CD4-positive, alpha-beta memory T cell (primary cell): ENCODE results near the gene GPR161. TPM values are rescaled to one million over a fixed set of nuclear protein-coding genes. Genes with fewer than 3 reads are reported as not detected.

Experiments used
- CTCF ChIA-PET: fragments of 350-600 bp; sonication (Branson Sonifier 250); formaldehyde crosslinking; loops from one replicate; lab custom pipeline; 2021; ENCODE audit warnings: inconsistent platforms; ENCODE audit not compliant: partially characterized antibody; lab: Charles Lee
- POLR2A ChIA-PET: fragments of 350-600 bp; sonication (Branson Sonifier 250); formaldehyde crosslinking; loops from one replicate; lab custom pipeline; 2021; ENCODE audit not compliant: partially characterized antibody; lab: Charles Lee
- DNase-seq, 5 donors: peaks; one replicate each; pipeline versions ENCODE4 v3.0.0 to v3.0.0-alpha.2; 2020 to 2022; ENCODE audit warnings: mixed read lengths in 1 of 5
- H3K27ac ChIP-seq: one replicate; pipeline ENCODE4 v1.7.0; 2013; ENCODE audit warnings: low read depth, low read length
- H3K27me3 ChIP-seq: 2 replicates; pipeline ENCODE4 v1.7.0; 2013; ENCODE audit warnings: mild to moderate bottlenecking, low read length, moderate library complexity; ENCODE audit not compliant: insufficient read depth
- H3K36me3 ChIP-seq: 2 replicates; pipeline ENCODE4 v1.7.0; 2013; ENCODE audit warnings: mild to moderate bottlenecking, low read length, moderate library complexity; ENCODE audit not compliant: insufficient read depth
- H3K4me1 ChIP-seq: 2 replicates; pipeline ENCODE4 v1.7.0; 2013; ENCODE audit warnings: mild to moderate bottlenecking, low read length, moderate library complexity; ENCODE audit not compliant: insufficient read depth
- H3K4me3 ChIP-seq, 2 donors: one replicate each; pipeline ENCODE4 v1.7.0; 2013; ENCODE audit warnings: low read length in 2 of 2, mild to moderate bottlenecking in 1 of 2
- H3K9me3 ChIP-seq, 2 donors: one replicate each; pipeline ENCODE4 v1.7.0; 2013; ENCODE audit warnings: low read length in 2 of 2, control low read depth in 1 of 2; ENCODE audit not compliant: control insufficient read depth in 1 of 2
- H3K27ac Mint-ChIP-seq, 7 donors: one replicate each; pipeline ENCODE4 v1.8.0; 2020 to 2021; ENCODE audit warnings: mixed read lengths in 7 of 7, mild to moderate bottlenecking in 6 of 7, inconsistent platforms in 3 of 7, moderate library complexity in 3 of 7
- H3K27me3 Mint-ChIP-seq, 2 donors: one replicate each; pipeline ENCODE4 v1.8.0; 2020 to 2021; ENCODE audit warnings: mixed read lengths in 2 of 2
- H3K36me3 Mint-ChIP-seq, 2 donors: one replicate each; pipeline ENCODE4 v1.8.0; 2020 to 2021; ENCODE audit warnings: mixed read lengths in 2 of 2, inconsistent platforms in 1 of 2, mild to moderate bottlenecking in 1 of 2
- H3K4me1 Mint-ChIP-seq, 4 donors: one replicate each; pipeline ENCODE4 v1.8.0; 2020 to 2021; ENCODE audit warnings: mixed read lengths in 4 of 4, mild to moderate bottlenecking in 1 of 4
- H3K4me3 Mint-ChIP-seq, 8 donors: one replicate each; pipeline ENCODE4 v1.8.0; 2020 to 2021; ENCODE audit warnings: mixed read lengths in 8 of 8, mild to moderate bottlenecking in 7 of 8, moderate library complexity in 6 of 8, inconsistent platforms in 3 of 8
- H3K9me3 Mint-ChIP-seq, 8 donors: one replicate each; pipeline ENCODE4 v1.8.0; 2020 to 2021; ENCODE audit warnings: mixed read lengths in 8 of 8, mild to moderate bottlenecking in 5 of 8, inconsistent platforms in 3 of 8, moderate library complexity in 1 of 8
- intact Hi-C: fragments of 100-400 bp; cut with micrococcal nuclease; formaldehyde crosslinking; loops from one replicate; pipeline ENCODE4 v1.15.1; 2023
- polyA plus RNA-seq, 2 donors: library from polyadenylated mRNA; unstranded; fragments of 300-500 nt; fragmentation: Illumina TruSeq; gene quantifications; one replicate each; pipeline ENCODE4 v1.2.3, GENCODE V29; 2021
- total RNA-seq, 2 experiments: library from RNA; stranded (reverse); gene quantifications; one replicate each; pipeline ENCODE4 v1.2.3, GENCODE V29; 2021

Gene GPR161
- total and polyA plus RNA-seq, 4 experiments from 2014 or later: 0.09 to 0.12 (median 0.10) TPM; not detected in 1

DNA sequence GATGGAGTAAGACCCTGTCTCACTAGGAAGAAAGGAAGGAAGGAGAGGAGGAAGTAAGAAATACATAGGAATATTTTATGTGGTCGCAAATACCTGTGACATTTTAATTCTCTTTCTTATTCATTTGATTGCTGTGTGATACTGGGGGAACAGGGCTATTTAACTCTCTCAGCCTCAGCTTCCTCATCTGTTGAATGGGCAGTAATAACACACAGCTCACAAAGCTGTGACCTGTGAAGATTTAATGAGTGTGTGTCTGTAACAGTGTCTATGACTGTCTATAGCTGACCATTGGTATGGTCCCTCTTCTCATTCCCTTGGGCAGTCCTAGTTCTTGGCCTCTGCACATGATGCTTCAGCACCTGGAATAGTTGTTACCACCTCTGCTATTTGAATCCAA is 13.6 kb upstream of the GPR161 start:
- POLR2A ChIA-PET: no interaction called here
- Histone ChIP-seq H3K4me3 (no peak overlapping the region), H3K27ac (no peak overlapping the region), H3K36me3 (no peaks in the 10 kb centered on the region), H3K9me3 (no peaks in the 10 kb centered on the region), H3K27me3 (no peaks in the 10 kb centered on the region), H3K4me1 (no peaks in the 10 kb centered on the region)
- intact Hi-C loops: no loop called here
- peaks cover 0 to 2% (median 0%) of the 10 kb centered on the region in 8 donors for H3K9me3 Mint-ChIP-seq
- peaks cover 0 to 4% of the 10 kb centered on the region in 2 donors for H3K27me3 Mint-ChIP-seq
- H3K36me3 Mint-ChIP-seq: no peaks in the 10 kb centered on the region
- peaks cover 0 to 9% (median 4%) of the 10 kb centered on the region in 4 donors for H3K4me1 Mint-ChIP-seq
- no peak overlapping the region for H3K27ac Mint-ChIP-seq
- DNase-seq: no peak
- H3K4me3 Mint-ChIP-seq: no peak overlapping the region
- CTCF ChIA-PET: no interaction called here

DNA sequence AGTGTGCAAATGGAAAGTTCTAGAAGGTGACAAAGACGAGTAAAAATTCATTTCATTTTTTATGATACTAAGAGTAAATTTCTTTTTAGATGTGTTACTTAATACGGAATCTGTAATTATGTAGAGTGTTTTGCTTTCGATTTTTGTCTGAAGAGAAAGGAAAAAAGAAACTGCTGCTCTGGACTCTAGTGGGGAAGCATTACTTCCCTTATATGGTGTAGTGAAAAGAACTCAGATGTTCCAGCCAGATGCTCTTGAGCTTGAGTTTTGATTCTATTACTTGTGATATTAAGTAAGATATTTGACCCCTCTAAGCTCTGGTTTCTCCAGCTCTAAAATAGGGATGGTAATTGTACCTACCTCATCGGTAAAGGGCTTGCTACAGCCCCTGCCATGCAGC is 12.2 kb upstream of the GPR161 start:
- intact Hi-C loops: loop anchor here (5.0 kb wide), 1 partner anchor 67 kb away; no protein-coding TSS in a partner anchor
- Mint-ChIP-seq H3K4me1 (peaks cover 0 to 13% (median 4%) of the 10 kb centered on the region in 4 donors), H3K36me3 (no peaks in the 10 kb centered on the region), H3K27me3 (peaks cover 0 to 1% of the 10 kb centered on the region in 2 donors), H3K9me3 (no peaks in the 10 kb centered on the region), H3K27ac (peak overlapping the region in 2 of 7 donors; percentile 22 to 38), H3K4me3 (peak overlapping the region in 1 of 8 donors; percentile 5)
- Histone ChIP-seq H3K27ac (no peak overlapping the region), H3K36me3 (no peaks in the 10 kb centered on the region), H3K9me3 (no peaks in the 10 kb centered on the region), H3K4me3 (no peak overlapping the region), H3K4me1 (no peaks in the 10 kb centered on the region), H3K27me3 (no peaks in the 10 kb centered on the region)
- ChIA-PET CTCF (no interaction called here), POLR2A (no interaction called here)
- no peak for DNase-seq

DNA sequence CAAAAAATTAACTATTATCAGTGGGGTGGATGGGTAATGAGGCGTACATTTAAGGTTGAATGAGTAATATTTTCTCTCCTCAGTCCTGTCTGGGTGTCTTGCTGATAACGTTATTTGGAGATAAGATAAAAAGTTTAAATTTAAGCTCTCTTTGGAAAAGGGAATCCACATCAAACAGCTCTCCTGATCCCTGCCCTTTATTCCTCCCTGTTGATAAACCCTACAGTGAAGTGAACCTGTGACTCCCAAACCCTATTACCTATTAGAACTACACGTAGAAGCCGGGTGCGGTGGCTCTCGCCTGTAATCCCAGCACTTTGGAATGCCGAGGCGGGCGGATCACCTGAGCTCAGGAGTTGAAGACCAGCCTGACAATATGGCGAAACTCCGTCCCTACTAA is 9.9 kb upstream of the GPR161 start:
- Mint-ChIP-seq H3K4me1 (peaks cover 0 to 13% (median 4%) of the 10 kb centered on the region in 4 donors), H3K36me3 (no peaks in the 10 kb centered on the region), H3K9me3 (no peaks in the 10 kb centered on the region), H3K27ac (peak overlapping the region in 1 of 7 donors; percentile 44), H3K27me3 (no peaks in the 10 kb centered on the region), H3K4me3 (no peak overlapping the region)
- Histone ChIP-seq H3K27me3 (no peaks in the 10 kb centered on the region), H3K4me1 (no peaks in the 10 kb centered on the region), H3K36me3 (no peaks in the 10 kb centered on the region), H3K4me3 (no peak overlapping the region), H3K9me3 (no peaks in the 10 kb centered on the region), H3K27ac (no peak overlapping the region)
- ChIA-PET CTCF (interaction anchor here (1.3 to 1.7 kb wide), 4 partner anchors 8 to 70 kb away, joined by 3 to 6 read pairs (median 4); no protein-coding TSS in a partner anchor), POLR2A (no interaction called here)
- intact Hi-C loops: loop anchor here (5.0 kb wide), 1 partner anchor 64 kb away; no protein-coding TSS in a partner anchor
- DNase-seq: no peak

DNA sequence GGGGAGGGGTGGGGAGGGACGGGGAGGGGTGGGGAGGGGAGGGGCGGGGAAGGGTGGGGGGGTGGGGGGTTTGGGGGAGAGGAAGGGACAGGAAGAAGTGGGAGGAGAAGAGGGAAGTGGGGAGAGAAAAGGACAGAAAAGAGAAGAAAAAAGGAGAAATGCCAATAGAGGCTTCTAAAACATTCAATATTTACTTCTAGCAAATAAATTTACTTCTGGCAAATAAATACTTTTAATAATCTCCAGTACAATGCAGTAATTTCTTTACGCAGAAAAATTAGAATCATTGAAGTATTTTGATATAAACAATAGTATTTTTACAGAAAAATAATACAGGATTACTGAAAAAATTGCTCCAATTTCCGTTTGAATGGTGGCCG is 9.4 kb upstream of the GPR161 start:
- Mint-ChIP-seq H3K36me3 (no peaks in the 10 kb centered on the region), H3K27ac (no peak overlapping the region), H3K27me3 (no peaks in the 10 kb centered on the region), H3K4me1 (peaks cover 0 to 13% (median 4%) of the 10 kb centered on the region in 4 donors), H3K4me3 (no peak overlapping the region), H3K9me3 (no peaks in the 10 kb centered on the region)
- Histone ChIP-seq H3K27ac (no peak overlapping the region), H3K4me3 (no peak overlapping the region), H3K9me3 (no peaks in the 10 kb centered on the region), H3K4me1 (no peaks in the 10 kb centered on the region), H3K36me3 (no peaks in the 10 kb centered on the region), H3K27me3 (no peaks in the 10 kb centered on the region)
- DNase-seq: no peak
- ChIA-PET POLR2A (no interaction called here), CTCF (interaction anchor here (0.8 to 1.7 kb wide), 12 partner anchors 10 to 145 kb away, joined by 3 to 12 read pairs (median 4); partner anchors contain the start of gene GPR161)
- intact Hi-C loops: loop anchor here (5.0 kb wide), 1 partner anchor 64 kb away; no protein-coding TSS in a partner anchor

DNA sequence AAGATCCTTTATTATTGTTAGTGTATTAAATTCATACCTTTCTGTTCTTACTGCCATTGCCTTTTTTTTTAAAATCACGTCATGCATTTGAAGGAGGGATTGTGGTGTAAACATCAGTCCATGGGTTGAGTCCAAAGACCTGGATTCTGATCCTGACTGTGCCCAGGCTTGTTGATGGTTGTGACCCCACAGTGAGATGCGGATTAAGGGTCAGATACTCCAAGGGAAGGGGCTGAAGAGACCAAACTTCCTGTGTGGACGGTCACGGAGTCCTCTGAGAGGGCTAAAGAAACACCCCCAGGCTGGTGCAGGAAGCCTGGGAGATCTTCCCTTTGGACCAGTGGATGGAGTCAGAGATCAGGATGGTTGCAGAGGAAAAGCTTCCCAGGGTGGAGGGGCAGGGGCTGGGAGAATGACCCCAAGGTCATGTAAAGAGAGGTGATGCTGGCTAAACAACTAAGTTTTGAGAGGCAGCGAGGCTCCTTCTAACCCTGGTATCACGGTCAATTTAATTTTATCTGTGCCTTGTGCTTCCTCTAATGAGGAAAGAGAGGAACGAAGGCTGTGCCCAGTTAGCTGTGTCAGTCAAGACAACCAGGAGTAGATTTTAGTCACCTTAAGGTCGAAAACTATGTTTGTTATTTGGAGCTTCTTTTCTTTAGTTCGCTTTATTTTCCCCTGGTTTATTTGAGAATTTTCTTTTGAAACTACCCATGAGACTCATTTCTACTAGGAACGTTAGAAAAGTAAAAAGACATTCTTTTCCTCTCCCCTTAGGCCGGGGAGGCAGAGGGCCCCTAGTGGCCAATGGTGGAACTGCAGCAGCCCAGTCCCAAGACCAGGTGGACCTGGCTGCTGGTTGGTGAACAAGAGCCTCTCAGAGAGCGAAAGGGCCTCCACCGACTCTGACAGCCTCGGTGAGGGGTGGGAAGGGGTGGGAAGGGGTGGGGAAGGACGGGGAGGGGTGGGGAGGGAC is 8.7 kb upstream of the GPR161 start:
- Mint-ChIP-seq H3K27me3 (no peaks in the 10 kb centered on the region), H3K4me3 (peak overlapping the region in 1 of 8 donors; percentile 30), H3K36me3 (no peaks in the 10 kb centered on the region), H3K27ac (no peak overlapping the region), H3K9me3 (no peaks in the 10 kb centered on the region), H3K4me1 (peaks cover 0 to 13% (median 4%) of the 10 kb centered on the region in 4 donors)
- Histone ChIP-seq H3K4me1 (no peaks in the 10 kb centered on the region), H3K27me3 (no peaks in the 10 kb centered on the region), H3K4me3 (no peak overlapping the region), H3K36me3 (no peaks in the 10 kb centered on the region), H3K9me3 (no peaks in the 10 kb centered on the region), H3K27ac (no peak overlapping the region)
- CTCF ChIA-PET: interaction anchor here (0.6 to 1.6 kb wide), 15 partner anchors 8 to 144 kb away, joined by 3 to 12 read pairs (median 3); partner anchors contain the start of gene GPR161
- POLR2A ChIA-PET: no interaction called here
- DNase-seq: peak; percentile 69 to 78 (median 72)
- intact Hi-C loops: loop anchor here (5.0 kb wide), 1 partner anchor 63 kb away; no protein-coding TSS in a partner anchor

DNA sequence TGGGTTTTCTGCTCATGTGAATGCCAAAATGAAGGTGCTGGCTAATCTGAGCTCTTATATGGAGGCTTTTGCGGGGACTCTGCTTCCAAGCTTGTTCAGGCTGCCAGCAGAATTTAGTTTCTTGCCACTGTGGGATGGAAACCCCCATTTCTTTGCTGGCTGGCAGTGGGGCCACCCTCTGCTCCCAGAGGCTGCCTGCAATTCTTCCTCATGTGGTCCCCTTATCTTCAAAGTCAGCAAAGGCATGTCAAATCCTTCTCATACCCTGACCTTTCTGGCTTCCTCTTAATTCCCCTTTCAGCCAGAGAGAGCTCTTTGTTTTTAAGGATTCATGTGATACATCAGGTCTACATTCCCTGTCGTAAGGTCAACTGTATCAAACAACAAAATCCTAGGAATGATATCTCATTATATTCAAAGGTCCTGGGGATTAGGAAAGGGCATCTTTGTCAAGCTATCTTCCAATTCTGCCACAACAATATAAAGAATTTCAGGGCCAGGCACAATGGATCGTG is 5.2 kb upstream of the GPR161 start:
- CTCF ChIA-PET: interaction anchor here (0.8 to 2.1 kb wide), 4 partner anchors 11 to 247 kb away, joined by 3 to 6 read pairs (median 4); no protein-coding TSS in a partner anchor
- H3K27me3 Mint-ChIP-seq: peaks cover 3 to 8% of the 10 kb centered on the region in 2 donors
- peaks cover 6% of the 10 kb centered on the region for H3K4me1 ChIP-seq
- POLR2A ChIA-PET: no interaction called here
- no peaks in the 10 kb centered on the region for H3K27me3 ChIP-seq
- H3K4me3 ChIP-seq: no peak overlapping the region
- H3K36me3 Mint-ChIP-seq: peaks cover 3 to 4% of the 10 kb centered on the region in 2 donors
- H3K27ac Mint-ChIP-seq: no peak overlapping the region
- DNase-seq: no peak
- H3K27ac ChIP-seq: no peak overlapping the region
- H3K9me3 ChIP-seq: no peaks in the 10 kb centered on the region
- intact Hi-C loops: no loop called here
- no peaks in the 10 kb centered on the region for H3K36me3 ChIP-seq
- peaks cover 7 to 16% (median 12%) of the 10 kb centered on the region in 4 donors for H3K4me1 Mint-ChIP-seq
- H3K4me3 Mint-ChIP-seq: no peak overlapping the region
- no peaks in the 10 kb centered on the region for H3K9me3 Mint-ChIP-seq

DNA sequence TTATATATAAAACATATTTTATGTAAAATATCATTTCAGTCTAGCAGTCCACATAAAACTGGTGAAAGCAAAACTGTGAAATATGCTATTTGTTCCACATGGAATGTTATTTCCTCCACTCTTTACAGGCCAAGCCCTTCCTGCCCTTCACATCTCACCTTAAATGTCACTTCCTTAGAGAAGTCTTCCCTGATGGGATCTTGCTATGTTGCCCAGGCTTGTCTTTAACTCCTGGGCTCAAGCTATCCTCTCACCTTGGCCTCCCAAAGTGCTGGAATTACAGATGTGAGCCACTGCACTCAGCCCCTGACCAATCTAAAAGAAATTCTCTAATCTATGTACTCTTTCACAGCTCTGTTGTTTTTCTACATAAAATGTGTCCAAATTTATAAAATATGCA is 2.3 kb upstream of the GPR161 start:
- Mint-ChIP-seq H3K36me3 (peaks cover 3 to 4% of the 10 kb centered on the region in 2 donors), H3K4me1 (peaks cover 12 to 30% (median 15%) of the 10 kb centered on the region in 4 donors), H3K27me3 (peaks cover 18 to 25% of the 10 kb centered on the region in 2 donors), H3K9me3 (no peaks in the 10 kb centered on the region), H3K27ac (no peak overlapping the region), H3K4me3 (peak overlapping the region in 3 of 8 donors; percentile 7 to 79 (median 12))
- DNase-seq: no peak
- intact Hi-C loops: loop anchor here (5.0 kb wide), 1 partner anchor 88 kb away; the partner anchor contains the start of gene SFT2D2
- peaks cover 15% of the 10 kb centered on the region for H3K4me1 ChIP-seq
- H3K9me3 ChIP-seq: no peaks in the 10 kb centered on the region
- no peaks in the 10 kb centered on the region for H3K36me3 ChIP-seq
- ChIA-PET POLR2A (no interaction called here), CTCF (interaction anchor here (1.5 kb wide), 1 partner anchor 8 kb away, joined by 6 read pairs; no protein-coding TSS in a partner anchor)
- H3K4me3 ChIP-seq: no peak overlapping the region
- peaks cover 12% of the 10 kb centered on the region for H3K27me3 ChIP-seq
- H3K27ac ChIP-seq: no peak overlapping the region
